GM12801 (cell line): ENCODE results near the gene ROR1.

Experiments used
- CTCF ChIP-seq: IDR thresholded peaks from one replicate; pipeline ENCODE4 v1.5.1; 2011; ENCODE audit warnings: control low read depth; ENCODE audit not compliant: insufficient read length; ENCODE audit errors: extremely low read depth

ROR1 gene

GRCh38 chr1:64098846-64099582 lies 325.2 kb downstream of the ROR1 start:
- no peak for TF ChIP-seq CTCF

- no peak for TF ChIP-seq CTCF
Measured at GRCh38 chr1:64100791-64101190, 327.0 kb downstream of the ROR1 start.

- no peak for TF ChIP-seq CTCF
Measured at GRCh38 chr1:64107118-64107519, 333.3 kb downstream of the ROR1 start.

GRCh38 chr1:64107632-64108031 lies 333.8 kb downstream of the ROR1 start:
- TF ChIP-seq CTCF = no peak

GRCh38 chr1:64110924-64111777 lies 337.3 kb downstream of the ROR1 start:
- no peak for TF ChIP-seq CTCF

- no peak for TF ChIP-seq CTCF
Measured at GRCh38 chr1:64111787-64112186, 338.0 kb downstream of the ROR1 start.

GRCh38 chr1:64112281-64112680 lies 338.5 kb downstream of the ROR1 start:
- no peak for TF ChIP-seq CTCF
